ENCODE results near the gene LRRC23. TPM values are rescaled to one million over a fixed set of nuclear protein-coding genes. Genes with fewer than 3 reads are reported as not detected.

Gene LRRC23
- total and polyA plus RNA-seq, 2 of the 13 experiments (the other 11 are each of a cell fraction or from before 2014, with no cell fraction given) = 6.0 to 7.8 TPM

GRCh38 chr12:6950811-6951540 is 46.4 kb downstream of the LRRC23 start, which contains the start of gene PTPN6:
Gene PTPN6 (plus strand): TSS chr12:6951356. CDS start chr12:6951513, 157 bp downstream.
- no peak for ATAC-seq
- WGBS (ENCODE audit: low lambda C conversion rate) = 92% methylated on average over 17 of the region's 25 CpGs
- no peak within 1 kb of the TSS for H2AFZ ChIP-seq (ENCODE audit: low read length)
- no TSS peak for BruUV-seq (replicated peaks)
- H3K36me3 ChIP-seq (replicated peaks in 1 of 2; ENCODE audit: control insufficient read depth in 1 of 2, insufficient read depth in 2 of 2, low read length in 2 of 2) = no peaks in the 10 kb centered on the region; a peak in 1 of 5 replicates
- H3K27ac ChIP-seq (ENCODE audit: extremely low read length, insufficient read depth, low read length) = no peak within 1 kb of the TSS
- no peaks in the 10 kb centered on the region for H3K79me2 ChIP-seq (ENCODE audit: insufficient read depth, low read length)
- H3K9me3 ChIP-seq (ENCODE audit: low read length) = no peaks in the 10 kb centered on the region
- no peak within 1 kb of the TSS for H3K9ac ChIP-seq (ENCODE audit: insufficient read depth, low read depth, low read length)
- POLR2A ChIA-PET = no interaction called here
- H3K4me1 ChIP-seq (ENCODE audit: insufficient read depth, low read length) = peaks cover 18% of the 10 kb centered on the region
- no peaks in the 10 kb centered on the region for H3K27me3 ChIP-seq (ENCODE audit: control insufficient read depth in 1 of 2, insufficient read depth in 2 of 2, low read length in 2 of 2)
- H3K4me3 ChIP-seq (replicated peaks in 1 of 3; ENCODE audit: insufficient read depth in 1 of 3, low read depth in 2 of 3, low read length in 3 of 3) = no peak within 1 kb of the TSS
- no peaks in the 10 kb centered on the region for H4K20me1 ChIP-seq (ENCODE audit: insufficient read depth, low read length)
- DNase-seq (ENCODE audit: low spot score) = no peak
- intact Hi-C loops (cut with micrococcal nuclease; ENCODE audit: unreplicated experiment) (no loop called here), in situ Hi-C loops (cut with HindIII; ENCODE audit: extremely low pct_ligation_motif_present, low pct_unique_long_range_greater_than_20kb) (no loop called here)
- CTCF ChIA-PET (ENCODE audit: low intra/inter-chr PET ratio, low total read pairs) = interaction anchor here (0.7 kb wide), 1 partner anchor 82 kb away, joined by 3 read pairs; no protein-coding TSS in a partner anchor
- FAIRE-seq = no peak
- no peak within 1 kb of the TSS for H3K4me2 ChIP-seq (ENCODE audit: low read depth, low read length)
- TF ChIP-seq KLF12 (CRISPR knock-in tag; IDR thresholded peaks at IDR 0.05; ENCODE audit: borderline replicate concordance) (no peak), REXO4 (CRISPR knock-in tag; IDR thresholded peaks at IDR 0.05; ENCODE audit: borderline replicate concordance) (no peak), ZNF350 (CRISPR knock-in tag; IDR thresholded peaks at IDR 0.05; ENCODE audit: borderline replicate concordance, low read depth) (no peak), ZNF251 (CRISPR knock-in tag; IDR thresholded peaks at IDR 0.05) (no peak), BHLHE40 (IDR thresholded peaks at IDR 0.05; ENCODE audit: low read length) (no peak), ZNF263 (CRISPR knock-in tag; IDR thresholded peaks at IDR 0.05) (no peak), SALL1 (CRISPR knock-in tag; IDR thresholded peaks at IDR 0.05) (no peak), POGK (CRISPR knock-in tag; conservative IDR thresholded peaks at IDR 0.05) (no peak), THRA (CRISPR knock-in tag; IDR thresholded peaks at IDR 0.05; ENCODE audit: borderline replicate concordance) (no peak), ESRRA (CRISPR knock-in tag; IDR thresholded peaks at IDR 0.05; ENCODE audit: low read depth) (no peak), CERS6 (CRISPR knock-in tag; IDR thresholded peaks at IDR 0.05) (no peak), ZNF790 (CRISPR knock-in tag; IDR thresholded peaks at IDR 0.05; ENCODE audit: borderline replicate concordance) (no peak), AFF4 (CRISPR knock-in tag; IDR thresholded peaks at IDR 0.05) (no peak), ZNF180 (CRISPR knock-in tag; IDR thresholded peaks at IDR 0.05; ENCODE audit: borderline replicate concordance, low read depth) (no peak), CREBL2 (CRISPR knock-in tag; IDR thresholded peaks at IDR 0.05; ENCODE audit: borderline replicate concordance) (no peak), ZNF782 (CRISPR knock-in tag; IDR thresholded peaks at IDR 0.05; ENCODE audit: borderline replicate concordance) (no peak)
